Activated T-helper 1 cell treated with anti-CD3 and anti-CD28 coated beads, Interleukin-2, amount 50 U/mL, for 16 hours (primary cell): ENCODE results near the gene FGF18.

Experiments used
- DNase-seq, 2 donors: peaks; one replicate each; pipeline ENCODE4 v3.0.0-alpha.2; 2020; ENCODE audit warnings: low read depth in 1 of 2, low spot score in 1 of 2

The FGF18 gene

GRCh38 chr5:171441246-171441791, 21.9 kb downstream of the FGF18 start:
- DNase-seq, result no peak

GRCh38 chr5:171442287-171443042, 23.0 kb downstream of the FGF18 start:
- no peak for DNase-seq

DNA sequence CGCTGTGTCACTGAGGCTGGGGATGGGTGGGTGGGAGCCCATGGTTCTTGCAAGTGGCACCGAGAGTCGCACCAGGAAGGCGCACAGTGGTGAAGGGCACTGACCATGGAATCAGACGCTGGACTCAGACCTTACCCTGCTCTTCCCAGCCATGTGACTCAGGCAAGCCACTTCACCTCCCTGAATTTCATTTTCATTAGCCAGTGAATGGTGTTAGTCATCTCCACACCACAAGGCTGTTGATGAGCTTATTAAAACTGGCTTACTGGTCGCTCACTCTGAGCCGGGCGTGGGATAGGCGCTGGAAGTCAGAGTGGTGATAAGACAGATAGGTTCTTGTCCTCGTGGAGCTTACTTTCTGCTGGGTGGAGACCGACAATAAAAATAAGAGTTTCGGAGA, 25.1 kb downstream of the FGF18 start:
- no peak for DNase-seq

- DNase-seq, result no peak
Observed at GRCh38 chr5:171445644-171446516, 26.4 kb downstream of the FGF18 start.

GRCh38 chr5:171447226-171447625, 27.8 kb downstream of the FGF18 start:
- DNase-seq, result no peak

DNA sequence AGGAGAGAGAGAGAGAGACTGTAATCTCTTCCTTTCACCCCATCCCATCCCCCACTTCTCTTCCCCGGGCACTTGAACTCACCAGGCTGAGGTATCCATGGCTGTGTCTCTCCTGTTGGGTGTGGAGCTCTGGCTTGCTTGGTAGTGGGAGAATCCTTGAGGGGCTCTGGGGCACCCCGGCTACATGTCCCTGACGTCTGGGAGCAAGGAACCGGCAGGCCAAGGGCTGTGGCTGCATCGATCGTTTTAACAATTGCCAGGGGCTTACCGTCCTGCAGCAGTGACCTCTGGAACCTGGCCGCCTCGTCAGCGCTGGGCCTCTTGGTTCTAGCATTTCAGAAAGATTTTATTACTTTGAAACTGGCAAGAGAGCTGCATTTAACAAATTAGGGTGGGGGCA, 30.0 kb downstream of the FGF18 start:
- no peak for DNase-seq

- no peak for DNase-seq
Observed at GRCh38 chr5:171450423-171451331, 31.2 kb downstream of the FGF18 start.

GRCh38 chr5:171451421-171451820, 32.0 kb downstream of the FGF18 start:
- no peak for DNase-seq

GRCh38 chr5:171453056-171453725, 33.7 kb downstream of the FGF18 start:
- no peak for DNase-seq

- DNase-seq, result no peak
Observed at GRCh38 chr5:171453988-171454387, 34.5 kb downstream of the FGF18 start.

GRCh38 chr5:171454549-171454948, 35.1 kb downstream of the FGF18 start:
- no peak for DNase-seq

- no peak for DNase-seq
Observed at GRCh38 chr5:171455522-171455921, 36.1 kb downstream of the FGF18 start.

DNA sequence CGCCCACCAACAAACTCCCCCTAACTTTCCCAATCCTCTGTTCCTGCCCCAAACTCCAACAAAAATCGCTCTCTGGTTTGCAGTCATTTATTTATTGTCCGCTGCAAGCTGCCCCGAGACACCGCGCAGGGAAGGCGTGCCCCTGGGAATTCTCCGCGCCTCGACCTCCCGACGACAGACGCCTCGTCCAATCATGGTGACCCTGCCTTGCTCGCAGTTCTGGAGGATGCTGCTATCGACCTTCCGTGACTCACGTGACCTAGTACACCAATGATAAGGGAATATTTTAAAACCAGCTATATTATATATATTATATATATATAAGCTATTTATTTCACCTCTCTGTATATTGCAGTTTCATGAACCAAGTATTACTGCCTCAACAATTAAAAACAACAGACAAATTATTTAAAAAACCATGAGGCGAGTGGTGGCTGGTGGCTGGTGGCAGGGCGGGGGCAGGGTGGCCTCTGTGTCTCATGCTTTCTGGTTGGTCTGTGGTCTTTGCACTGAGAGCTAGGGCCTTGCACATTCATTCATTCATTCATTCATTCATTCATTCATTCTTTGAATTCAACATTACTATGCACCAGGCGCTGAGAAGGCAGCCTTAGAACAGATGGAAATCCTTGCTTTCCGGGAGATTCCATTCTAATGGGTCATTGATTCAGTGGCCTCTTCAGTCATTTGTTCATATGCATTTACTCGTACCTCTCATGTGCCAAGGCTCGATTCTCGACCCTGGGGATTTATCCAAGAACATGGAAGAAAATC, 37.9 kb downstream of the FGF18 start:
- no peak for DNase-seq

DNA sequence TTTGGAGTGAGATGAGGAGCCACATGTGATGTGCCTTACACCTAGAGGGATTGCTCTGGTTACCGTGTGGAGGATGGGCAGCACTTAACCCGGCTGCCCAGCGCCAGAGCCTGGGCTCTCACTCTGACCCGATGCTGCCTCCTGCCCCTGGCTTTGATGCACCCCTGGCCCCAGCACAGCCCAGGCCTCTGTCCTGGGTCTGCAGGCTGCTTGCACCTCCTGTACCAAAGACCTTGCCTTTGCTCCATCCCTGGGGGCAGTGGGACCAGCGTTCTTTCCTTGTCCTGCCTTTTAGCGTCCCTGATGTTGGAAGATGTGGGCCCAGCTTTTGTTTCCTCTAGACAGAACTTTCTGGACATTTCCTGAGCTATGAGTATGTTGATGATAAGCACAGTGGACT, 40.4 kb downstream of the FGF18 start:
- DNase-seq, result no peak

DNA sequence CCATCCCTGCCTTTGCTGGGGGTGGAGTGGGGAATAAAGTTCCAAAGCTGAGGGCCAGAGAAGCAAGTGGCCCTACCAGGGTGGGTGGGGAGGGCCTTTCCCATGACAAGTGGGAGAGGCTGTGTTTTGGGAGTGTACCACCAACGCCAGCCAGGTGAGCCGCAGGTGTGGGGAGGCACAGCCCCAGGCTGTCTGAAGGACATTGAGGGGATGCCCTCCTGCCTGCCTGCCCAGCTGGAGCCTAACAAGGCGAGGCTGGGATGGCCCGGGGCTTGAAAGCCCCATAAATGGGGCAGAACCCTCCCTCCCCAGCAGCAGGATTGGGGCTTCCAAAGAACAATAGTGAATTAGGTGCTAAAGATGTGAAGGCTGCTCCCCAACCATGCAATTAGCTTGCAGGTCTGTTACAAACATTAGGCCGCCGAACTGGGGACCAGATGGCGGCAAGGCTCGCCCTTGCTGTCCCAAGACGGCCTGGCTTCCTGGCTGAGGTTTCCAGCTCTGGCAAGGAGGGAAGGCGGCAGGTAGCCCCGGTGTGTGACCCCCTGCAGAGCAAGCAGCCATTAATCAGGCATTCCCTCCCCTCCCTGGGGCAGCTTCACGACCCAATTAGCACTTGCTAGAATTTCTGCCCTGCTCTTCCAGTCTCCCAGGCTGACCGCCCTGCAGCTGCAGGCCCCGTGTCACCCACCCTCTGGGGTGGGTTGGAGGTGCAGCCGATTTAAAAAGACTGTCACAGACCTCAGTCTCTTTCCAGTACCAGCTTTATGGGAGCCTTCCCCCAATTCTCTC, 42.9 kb downstream of the FGF18 start:
- no peak for DNase-seq

GRCh38 chr5:171462928-171463861, 43.7 kb downstream of the FGF18 start:
- no peak for DNase-seq

GRCh38 chr5:171463862-171464229, 44.4 kb downstream of the FGF18 start:
- no peak for DNase-seq

DNA sequence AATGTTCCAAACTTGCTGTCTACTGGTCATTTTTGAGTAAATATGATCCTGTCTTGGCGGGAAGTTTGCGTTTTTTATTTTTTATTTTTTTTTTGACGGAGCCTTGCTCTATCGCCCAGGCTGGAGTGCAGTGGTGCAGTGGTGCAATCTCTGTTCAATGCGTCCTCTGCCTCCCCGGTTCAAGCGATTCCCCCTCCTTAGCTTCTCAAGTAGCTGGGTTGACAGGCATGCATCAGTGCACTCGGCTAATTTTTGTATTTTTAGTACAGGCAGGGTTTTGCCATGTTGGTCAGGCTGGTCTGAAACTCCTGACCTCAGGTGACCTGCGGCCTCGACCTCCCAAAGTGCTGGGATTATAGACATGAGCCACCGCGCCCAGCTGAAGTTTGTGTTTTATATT, 45.4 kb downstream of the FGF18 start:
- no peak for DNase-seq
